NCI-H345 treated with DMSO at 0.1 percent for 48 hours (cell line): ENCODE results near the gene ATP11A.

Experiments
- DNase-seq: peaks from one replicate; lab custom pipeline; 2025; ENCODE audit not compliant: unreplicated experiment; lab: John Stamatoyannopoulos, UW

ATP11A gene

GRCh38 chr13:112721198-112722104, 31.6 kb downstream of the ATP11A start:
- DNase-seq = no peak

GRCh38 chr13:112722433-112723263, 32.8 kb downstream of the ATP11A start:
- DNase-seq = no peak

- DNase-seq = no peak
These were observed 33.9 kb downstream of the ATP11A start for GRCh38 chr13:112723771-112724170.

GRCh38 chr13:112724788-112725345, 35.0 kb downstream of the ATP11A start:
- no peak for DNase-seq

GRCh38 chr13:112725346-112726015, 35.6 kb downstream of the ATP11A start:
- DNase-seq = peak; percentile 85

GRCh38 chr13:112726016-112726767, 36.4 kb downstream of the ATP11A start:
- DNase-seq = no peak

GRCh38 chr13:112727581-112727980, 37.7 kb downstream of the ATP11A start:
- no peak for DNase-seq

- DNase-seq = no peak
These were observed 38.7 kb downstream of the ATP11A start for GRCh38 chr13:112728375-112729126.

GRCh38 chr13:112729408-112729807, 39.6 kb downstream of the ATP11A start:
- no peak for DNase-seq

- DNase-seq = no peak
These were observed 40.4 kb downstream of the ATP11A start for GRCh38 chr13:112730157-112730671.

- no peak for DNase-seq
These were observed 42.1 kb downstream of the ATP11A start for GRCh38 chr13:112731667-112732616.

GRCh38 chr13:112732679-112733078, 42.8 kb downstream of the ATP11A start:
- peak; percentile 91 for DNase-seq

GRCh38 chr13:112733112-112733511, 43.3 kb downstream of the ATP11A start:
- peak; percentile 91 for DNase-seq

GRCh38 chr13:112733661-112734379, 44.0 kb downstream of the ATP11A start:
- DNase-seq = peak; percentile 61

- DNase-seq = no peak
These were observed 45.1 kb downstream of the ATP11A start for GRCh38 chr13:112734696-112735547.

GRCh38 chr13:112735791-112736190, 46.0 kb downstream of the ATP11A start:
- DNase-seq = no peak

- DNase-seq = no peak
These were observed 47.5 kb downstream of the ATP11A start for GRCh38 chr13:112737294-112737693.
